GM13976 (cell line): Measurements from ENCODE around the gene HTT.

Source experiments
- DNase-seq: peaks from one replicate; pipeline ENCODE4 v3.0.0; 2012; ENCODE audit warnings: low spot score
- CTCF ChIP-seq: IDR thresholded peaks from 2 replicates; pipeline ENCODE4 v1.5.1; 2012; ENCODE audit warnings: borderline replicate concordance, mild to moderate bottlenecking; ENCODE audit not compliant: insufficient read depth; ENCODE audit errors: extremely low read depth, missing control alignments, control extremely low read depth
- in situ Hi-C: fragments of 300-500 bp; cut with MboI; formaldehyde crosslinking; loops from one replicate; pipeline ENCODE4 v1.12.0; 2022; ENCODE audit warnings: low sequenced_read_pairs, mixed read lengths, inconsistent platforms; ENCODE audit not compliant: unreplicated experiment

Gene HTT

GRCh38 chr4:3205995-3206394 is 131.5 kb downstream of the HTT start:
- in situ Hi-C loops: no loop called here
- TF ChIP-seq CTCF: no peak
- DNase-seq: no peak

GRCh38 chr4:3206439-3207100 is 132.1 kb downstream of the HTT start:
- TF ChIP-seq CTCF: no peak
- in situ Hi-C loops: no loop called here
- no peak for DNase-seq

GRCh38 chr4:3207531-3208037 is 133.1 kb downstream of the HTT start:
- in situ Hi-C loops: no loop called here
- DNase-seq: no peak
- no peak for TF ChIP-seq CTCF

GRCh38 chr4:3208826-3209225 is 134.3 kb downstream of the HTT start:
- no peak for TF ChIP-seq CTCF
- in situ Hi-C loops: no loop called here
- no peak for DNase-seq

GRCh38 chr4:3209551-3210325 is 135.3 kb downstream of the HTT start:
- DNase-seq: no peak
- in situ Hi-C loops: no loop called here
- no peak for TF ChIP-seq CTCF

GRCh38 chr4:3210467-3210866 is 136.0 kb downstream of the HTT start:
- in situ Hi-C loops: no loop called here
- no peak for TF ChIP-seq CTCF
- no peak for DNase-seq
